Amygdala (tissue), 56 donors: Measurements from ENCODE around the gene PIP5KL1.

Experiments
- DNase-seq, 56 donors: peaks; one replicate each; lab custom pipeline; 2025; lab: John Stamatoyannopoulos, UW

The PIP5KL1 gene

GRCh38 chr9:127937388-127938297 lies 7.1 kb upstream of the PIP5KL1 start, which contains the start of gene DPM2:
Gene DPM2, minus strand, starts transcription at chr9:127937854. Its CDS starts 34 bp downstream, at chr9:127937820.
- peak in 52 of 56 donors; percentile 24 to 86 (median 62) for DNase-seq

- no peak for DNase-seq
Measured at GRCh38 chr9:127937056-127937387, 6.4 kb upstream of the PIP5KL1 start.

- DNase-seq = no peak
Measured at GRCh38 chr9:127936347-127936852, 5.8 kb upstream of the PIP5KL1 start.

GRCh38 chr9:127935765-127936221 lies 5.2 kb upstream of the PIP5KL1 start:
- no peak for DNase-seq

- no peak for DNase-seq
Measured at GRCh38 chr9:127934986-127935385, 4.4 kb upstream of the PIP5KL1 start.

GRCh38 chr9:127934248-127934647 lies 3.7 kb upstream of the PIP5KL1 start:
- DNase-seq = no peak

- no peak for DNase-seq
Measured at GRCh38 chr9:127931092-127931881, 710 bp upstream of the PIP5KL1 start.

GRCh38 chr9:127929625-127929979 lies 975 bp downstream of the PIP5KL1 start:
- no peak for DNase-seq

GRCh38 chr9:127928676-127929624 lies 1.6 kb downstream of the PIP5KL1 start:
- DNase-seq = no peak

GRCh38 chr9:127927988-127928675 lies 2.4 kb downstream of the PIP5KL1 start:
- DNase-seq = no peak

- DNase-seq = peak in 1 of 56 donors; percentile 47
Measured at GRCh38 chr9:127927201-127927987, 3.2 kb downstream of the PIP5KL1 start.

GRCh38 chr9:127926906-127927200 lies 3.7 kb downstream of the PIP5KL1 start:
- DNase-seq = no peak

GRCh38 chr9:127925959-127926905 lies 4.3 kb downstream of the PIP5KL1 start:
- no peak for DNase-seq

- no peak for DNase-seq
Measured at GRCh38 chr9:127924736-127925444, 5.7 kb downstream of the PIP5KL1 start.

GRCh38 chr9:127923771-127924170 lies 6.8 kb downstream of the PIP5KL1 start:
- DNase-seq = no peak

GRCh38 chr9:127923046-127923445 lies 7.5 kb downstream of the PIP5KL1 start:
- DNase-seq = peak in 1 of 56 donors; percentile 38

- peak in 35 of 56 donors; percentile 13 to 76 (median 49) for DNase-seq
Measured at GRCh38 chr9:127921557-127922120, 8.9 kb downstream of the PIP5KL1 start.
